SKM-1 treated with dmso at 0.1 percent for 144 hours (cell line): ENCODE measurements around the gene BTAF1.

Experiments used
- DNase-seq: peaks from one replicate; lab custom pipeline; 2025; ENCODE audit not compliant: unreplicated experiment; lab: John Stamatoyannopoulos, UW

BTAF1 gene

GRCh38 chr10:92042541-92042940, 119.0 kb downstream of the BTAF1 start:
- no peak for DNase-seq

DNA sequence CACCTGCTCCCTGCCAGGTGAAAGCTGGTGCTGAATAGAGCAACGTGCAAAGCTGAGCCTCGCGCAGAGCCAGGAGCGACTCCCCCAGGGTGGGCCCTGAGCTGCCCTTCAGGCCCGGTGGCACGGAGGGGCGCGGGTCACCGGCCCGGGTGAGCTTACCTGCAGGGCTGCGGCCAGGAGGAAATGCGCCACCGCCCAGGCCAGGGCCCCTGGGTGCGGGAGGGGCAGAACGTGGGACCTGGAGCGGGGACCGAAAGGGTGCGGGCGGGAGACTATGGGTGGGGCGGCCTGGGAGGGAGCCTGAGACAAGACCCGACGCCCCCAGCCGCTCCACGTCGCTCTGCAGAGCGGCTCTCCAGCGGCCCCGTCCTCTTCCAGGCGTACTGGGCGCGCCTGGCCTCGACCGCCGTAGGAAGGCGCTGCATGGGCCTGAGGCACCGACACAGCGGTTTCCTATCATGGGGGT, 122.1 kb downstream of the BTAF1 start:
- no peak for DNase-seq

DNA sequence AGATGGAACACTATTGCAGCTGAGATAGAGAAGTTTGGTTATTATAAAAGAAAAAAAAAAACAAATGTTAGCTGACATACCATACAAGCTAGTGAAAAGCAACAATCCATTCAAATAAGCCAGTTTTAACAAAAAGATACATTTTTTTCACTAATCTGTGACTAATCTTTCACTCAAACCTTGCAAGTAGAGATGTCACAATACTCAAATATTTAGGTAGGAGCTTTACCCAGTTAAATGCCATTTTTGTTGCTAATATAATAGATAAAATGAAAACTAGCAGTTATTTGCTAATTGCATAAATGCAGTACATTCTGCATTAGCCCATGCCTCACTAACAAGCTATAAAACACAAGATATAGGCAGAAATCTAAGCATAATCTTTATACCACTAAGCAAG, 123.6 kb downstream of the BTAF1 start:
- no peak for DNase-seq

- no peak for DNase-seq
Measured at GRCh38 chr10:92052088-92052487, 128.5 kb downstream of the BTAF1 start.

DNA sequence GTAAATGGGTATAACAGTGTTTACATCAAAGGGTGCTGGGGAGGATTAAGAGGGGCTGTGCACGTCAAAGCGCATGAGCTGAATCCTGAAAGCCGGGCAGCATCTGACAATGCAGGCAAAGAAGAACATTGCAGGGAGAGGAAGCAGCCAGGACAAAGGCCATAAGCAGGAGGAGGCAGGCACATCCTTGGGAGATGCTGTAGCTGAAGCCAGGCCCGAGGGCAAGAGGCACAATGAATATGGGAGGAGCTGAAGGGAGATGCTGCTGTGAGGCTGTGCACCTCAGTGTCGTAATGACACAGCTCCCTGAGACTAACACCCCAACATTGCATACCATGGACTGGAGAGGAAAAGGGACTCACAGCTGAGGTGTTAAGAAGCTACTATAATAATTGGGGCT, 129.2 kb downstream of the BTAF1 start:
- no peak for DNase-seq

DNA sequence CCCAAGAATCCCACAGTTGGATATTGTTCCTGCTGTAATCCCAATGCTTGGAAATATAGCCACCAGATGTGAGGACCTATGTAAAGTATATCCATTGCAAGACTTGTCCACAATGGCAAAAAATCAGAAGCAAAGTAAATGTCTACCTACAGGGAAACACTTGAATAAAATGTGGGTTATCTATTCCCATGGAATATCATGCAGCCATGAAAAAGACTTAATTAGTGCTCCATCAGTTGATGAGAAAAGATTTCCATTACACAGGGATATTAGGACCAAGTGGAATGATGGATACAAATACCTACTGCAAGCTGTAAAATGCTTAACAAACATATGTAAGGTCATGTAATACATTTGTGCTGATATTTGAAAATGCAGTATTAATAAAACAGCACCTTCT, 131.2 kb downstream of the BTAF1 start:
- DNase-seq = no peak

DNA sequence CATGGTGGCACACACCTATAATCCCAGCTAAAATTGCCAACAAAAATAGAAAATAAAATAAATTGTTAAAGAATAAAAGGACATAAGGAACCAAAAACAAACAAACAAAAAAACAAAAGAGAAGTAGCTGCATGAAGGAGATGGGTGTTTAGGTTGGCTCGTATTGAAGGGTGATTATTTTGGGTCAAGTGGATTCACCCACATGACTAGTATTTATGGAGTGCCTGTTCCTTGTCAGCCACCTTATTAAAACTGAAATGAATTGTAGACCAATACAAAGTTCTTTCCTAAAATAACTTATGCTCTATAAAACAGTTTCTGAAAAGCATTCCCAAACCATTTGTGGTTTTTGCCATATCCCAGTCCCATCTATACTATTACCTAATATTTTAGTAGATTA, 138.7 kb downstream of the BTAF1 start:
- DNase-seq = no peak

- no peak for DNase-seq
Measured at GRCh38 chr10:92064506-92064905, 140.9 kb downstream of the BTAF1 start.

- no peak for DNase-seq
Measured at GRCh38 chr10:92066386-92066785, 142.8 kb downstream of the BTAF1 start.

DNA sequence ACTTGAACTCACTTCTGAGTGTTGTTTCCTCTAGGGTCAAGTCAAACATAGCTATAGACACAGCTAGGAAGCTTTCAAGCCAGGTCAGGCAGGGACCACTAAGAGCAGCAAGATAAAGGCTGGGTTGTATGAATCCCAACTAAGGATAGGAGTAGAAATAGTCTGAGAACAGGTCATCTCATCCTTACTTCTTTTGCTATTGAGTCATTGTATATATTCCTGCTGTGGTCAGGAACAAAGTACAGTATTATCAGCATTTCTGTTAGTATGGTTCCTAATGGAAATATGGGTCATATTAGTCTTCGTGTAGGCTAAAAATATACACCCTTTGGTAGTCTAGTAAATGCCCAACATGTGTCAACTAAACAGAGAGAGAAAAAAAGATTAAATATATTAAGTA, 145.3 kb downstream of the BTAF1 start:
- no peak for DNase-seq

GRCh38 chr10:92074126-92074887, 150.7 kb downstream of the BTAF1 start:
- DNase-seq = no peak

GRCh38 chr10:92075829-92076228, 152.3 kb downstream of the BTAF1 start:
- DNase-seq = no peak

- no peak for DNase-seq
Measured at GRCh38 chr10:92076722-92077121, 153.2 kb downstream of the BTAF1 start.

DNA sequence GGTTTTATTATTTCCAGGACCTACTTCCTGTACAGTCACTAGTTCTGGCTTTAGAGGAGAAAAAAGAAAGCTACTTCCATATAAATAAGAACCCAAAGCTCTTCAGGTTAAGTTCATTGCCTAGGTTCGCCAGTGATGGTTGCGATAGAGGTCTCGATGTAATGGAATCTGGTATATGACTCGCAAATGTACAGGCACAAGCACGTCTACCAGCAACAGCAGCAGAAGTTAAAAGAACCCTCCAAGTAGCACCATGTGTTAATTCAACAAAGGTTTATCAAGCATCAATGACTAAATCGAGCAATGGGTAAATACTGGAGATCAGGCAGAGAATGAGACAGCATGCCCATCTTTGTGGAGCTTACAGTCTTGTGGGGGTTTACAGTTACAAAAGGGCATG, 155.4 kb downstream of the BTAF1 start:
- DNase-seq = no peak
